ENCODE measurements around the gene GPC3.
A peak's percentile ranks its signal among the peaks of the same experiment; 100 is the strongest.

The GPC3 gene

DNA sequence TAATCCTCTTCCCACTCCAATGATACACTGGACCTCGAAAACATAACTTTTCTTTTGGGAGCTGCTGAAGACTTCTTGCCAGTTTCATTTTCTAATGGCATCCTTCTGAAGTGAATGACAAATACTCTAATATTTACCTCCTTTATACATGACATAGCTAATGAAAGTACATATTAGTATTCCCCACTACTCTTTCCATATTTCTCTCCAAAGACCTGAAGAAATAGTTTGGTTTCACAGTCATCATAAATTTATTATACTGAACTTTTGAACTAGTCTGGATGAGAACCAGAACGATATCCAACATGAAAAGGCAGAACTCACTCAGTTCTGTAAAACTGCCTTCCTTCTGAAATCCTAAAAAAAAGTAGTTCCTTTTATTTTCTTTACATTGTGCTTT is 139.1 kb downstream of the GPC3 start:
- no peaks in the 10 kb centered on the region for H3K79me2 ChIP-seq (ENCODE audit: control insufficient read depth, insufficient read depth, low read length)
- H2BK120ac ChIP-seq (ENCODE audit: low read depth, low read length), result no peak overlapping the region
- no peak overlapping the region for H3K4ac ChIP-seq (ENCODE audit: low read depth, low read length)
- H3K27me3 ChIP-seq (ENCODE audit: insufficient read depth, low read length, poor library complexity), result no peaks in the 10 kb centered on the region
- H4K8ac ChIP-seq (ENCODE audit: low read depth, low read length), result no peak overlapping the region
- no peaks in the 10 kb centered on the region for H3K36me3 ChIP-seq (ENCODE audit: control insufficient read depth, insufficient read depth, low read length)
- no peak overlapping the region for H2BK15ac ChIP-seq (replicated peaks; ENCODE audit: low read depth)
- H3K56ac ChIP-seq (ENCODE audit: low read length), result no peak overlapping the region
- no peak overlapping the region for H2AK5ac ChIP-seq (ENCODE audit: low read length)
- no CpG with 5 or more reads among the region's 2 CpGs for WGBS (ENCODE audit: extremely low coverage, insufficient coverage, low lambda C conversion rate)
- DNase-seq, result no peak
- H4K5ac ChIP-seq (ENCODE audit: low read length), result no peak overlapping the region
- H3K4me3 ChIP-seq (ENCODE audit: low read length), result no peak overlapping the region
- no peak overlapping the region for H3K4me2 ChIP-seq (ENCODE audit: low read length)
- no peak overlapping the region for H3K23ac ChIP-seq (ENCODE audit: low read length)
- H3K79me1 ChIP-seq (ENCODE audit: low read length), result no peaks in the 10 kb centered on the region
- H3K9ac ChIP-seq (ENCODE audit: low read length), result no peak overlapping the region
- no peak overlapping the region for H3K18ac ChIP-seq (ENCODE audit: low read length)
- no peak overlapping the region for H2BK5ac ChIP-seq (ENCODE audit: low read length)
- no peaks in the 10 kb centered on the region for H3K4me1 ChIP-seq (ENCODE audit: control insufficient read depth, low read depth, low read length)
- no peak overlapping the region for H3K27ac ChIP-seq (ENCODE audit: low read depth, low read length)

DNA sequence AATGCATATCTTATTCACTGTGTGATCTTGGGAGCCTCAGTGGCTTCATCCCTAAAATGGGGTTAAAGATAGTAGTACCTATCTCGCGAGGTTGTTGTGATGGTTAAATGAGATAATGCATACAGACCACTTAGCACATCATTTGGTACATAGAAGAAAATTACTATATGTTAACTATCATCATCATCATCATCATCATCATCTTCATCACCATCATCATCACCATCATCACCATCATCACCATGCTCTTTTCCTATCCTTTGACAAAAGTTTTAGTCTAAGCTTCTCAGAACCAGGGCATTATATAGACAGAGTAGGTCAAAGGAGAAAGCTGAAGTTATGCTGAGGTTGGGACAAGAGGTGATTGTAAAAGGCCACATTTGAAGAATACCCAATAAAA is 145.0 kb downstream of the GPC3 start:
- H4K5ac ChIP-seq (ENCODE audit: low read length), result no peak overlapping the region
- H3K23ac ChIP-seq (ENCODE audit: low read length), result no peak overlapping the region
- H3K36me3 ChIP-seq (ENCODE audit: control insufficient read depth, insufficient read depth, low read length), result no peaks in the 10 kb centered on the region
- no CpG with 5 or more reads among the region's 2 CpGs for WGBS (ENCODE audit: extremely low coverage, insufficient coverage, low lambda C conversion rate)
- H3K4ac ChIP-seq (ENCODE audit: low read depth, low read length), result no peak overlapping the region
- H2BK5ac ChIP-seq (ENCODE audit: low read length), result no peak overlapping the region
- no peak overlapping the region for H2AK5ac ChIP-seq (ENCODE audit: low read length)
- H4K8ac ChIP-seq (ENCODE audit: low read depth, low read length), result no peak overlapping the region
- H3K56ac ChIP-seq (ENCODE audit: low read length), result no peak overlapping the region
- no peak overlapping the region for H3K18ac ChIP-seq (ENCODE audit: low read length)
- H3K9ac ChIP-seq (ENCODE audit: low read length), result no peak overlapping the region
- H2BK120ac ChIP-seq (ENCODE audit: low read depth, low read length), result no peak overlapping the region
- no peak overlapping the region for H3K27ac ChIP-seq (ENCODE audit: low read depth, low read length)
- no peaks in the 10 kb centered on the region for H3K79me2 ChIP-seq (ENCODE audit: control insufficient read depth, insufficient read depth, low read length)
- H3K4me3 ChIP-seq (ENCODE audit: low read length), result no peak overlapping the region
- no peaks in the 10 kb centered on the region for H3K4me1 ChIP-seq (ENCODE audit: control insufficient read depth, low read depth, low read length)
- H3K27me3 ChIP-seq (ENCODE audit: insufficient read depth, low read length, poor library complexity), result no peaks in the 10 kb centered on the region
- H2BK15ac ChIP-seq (replicated peaks; ENCODE audit: low read depth), result no peak overlapping the region
- no peak for DNase-seq
- H3K79me1 ChIP-seq (ENCODE audit: low read length), result no peaks in the 10 kb centered on the region
- H3K4me2 ChIP-seq (ENCODE audit: low read length), result no peak overlapping the region

DNA sequence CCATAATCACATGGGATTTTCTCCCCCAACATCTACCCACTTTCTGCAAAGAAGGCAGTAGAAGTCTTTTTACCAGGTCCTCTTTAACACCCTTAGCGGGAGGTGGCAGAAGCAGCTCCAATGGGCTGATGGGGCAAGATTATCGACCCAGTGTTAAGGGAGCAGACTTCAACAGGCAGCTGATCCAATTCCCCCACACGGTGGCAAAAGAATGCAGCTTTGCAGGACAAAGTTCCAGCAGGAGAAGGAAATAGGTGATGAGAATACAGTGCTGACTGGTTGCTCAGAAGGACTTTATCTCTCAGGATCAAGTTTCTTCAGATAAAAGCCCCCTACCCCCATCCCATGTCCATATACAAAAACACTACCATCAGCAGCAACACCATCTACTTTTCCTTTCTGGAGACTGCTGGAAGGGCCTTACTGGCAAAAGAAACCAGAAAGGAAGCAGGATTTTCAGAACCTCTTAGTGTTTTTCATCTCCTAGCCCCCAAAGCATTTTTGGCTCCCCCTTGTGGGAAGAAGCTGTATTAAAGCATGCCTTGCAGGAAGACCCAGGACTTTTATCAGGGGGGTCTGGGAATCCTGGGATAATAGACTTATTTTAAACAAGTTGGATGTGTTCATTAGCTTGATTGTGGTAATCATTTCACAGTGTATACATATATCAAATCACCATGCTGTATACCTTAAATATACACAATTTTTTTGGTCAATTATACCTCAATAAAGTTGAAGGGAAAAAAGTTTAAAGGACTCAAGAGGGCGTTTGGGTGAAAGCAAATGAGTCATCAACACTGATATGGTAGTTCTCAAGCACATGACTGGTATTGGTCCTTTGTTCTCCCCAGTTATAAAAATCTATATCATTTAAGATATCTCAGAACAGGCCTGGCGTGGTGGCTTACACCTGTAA is 146.4 kb downstream of the GPC3 start:
- no CpG with 5 or more reads among the region's 5 CpGs for WGBS (ENCODE audit: extremely low coverage, insufficient coverage, low lambda C conversion rate)

GRCh38 chrX:133837091-133837490 is 148.3 kb downstream of the GPC3 start:
- Histone ChIP-seq H3K18ac (ENCODE audit: low read length) (peak overlapping the region; percentile 39), H3K56ac (ENCODE audit: low read length) (no peak overlapping the region), H3K27ac (ENCODE audit: low read depth, low read length) (no peak overlapping the region), H4K5ac (ENCODE audit: low read length) (no peak overlapping the region), H3K9ac (ENCODE audit: low read length) (no peak overlapping the region), H3K79me2 (ENCODE audit: control insufficient read depth, insufficient read depth, low read length) (no peaks in the 10 kb centered on the region), H3K4me1 (ENCODE audit: control insufficient read depth, low read depth, low read length) (no peaks in the 10 kb centered on the region), H3K4me3 (ENCODE audit: low read length) (no peak overlapping the region), H3K36me3 (ENCODE audit: control insufficient read depth, insufficient read depth, low read length) (no peaks in the 10 kb centered on the region), H2BK120ac (ENCODE audit: low read depth, low read length) (no peak overlapping the region), H4K8ac (ENCODE audit: low read depth, low read length) (no peak overlapping the region), H3K27me3 (ENCODE audit: insufficient read depth, low read length, poor library complexity) (no peaks in the 10 kb centered on the region), H3K4me2 (ENCODE audit: low read length) (no peak overlapping the region), H3K23ac (ENCODE audit: low read length) (no peak overlapping the region), H3K79me1 (ENCODE audit: low read length) (no peaks in the 10 kb centered on the region), H2BK5ac (ENCODE audit: low read length) (no peak overlapping the region), H3K4ac (ENCODE audit: low read depth, low read length) (no peak overlapping the region), H2AK5ac (ENCODE audit: low read length) (no peak overlapping the region), H2BK15ac (replicated peaks; ENCODE audit: low read depth) (no peak overlapping the region)
- DNase-seq, result no peak
- WGBS (ENCODE audit: extremely low coverage, insufficient coverage, low lambda C conversion rate), result no CpG with 5 or more reads among the region's 2 CpGs

More for the DNA sequence above, 146.4 kb downstream of the GPC3 start:
- Histone ChIP-seq H3K4ac (ENCODE audit: low read depth, low read length) (no peak overlapping the region), H3K27ac (ENCODE audit: low read depth, low read length) (no peak overlapping the region), H3K4me3 (ENCODE audit: low read length) (no peak overlapping the region), H3K79me1 (ENCODE audit: low read length) (no peaks in the 10 kb centered on the region), H3K56ac (ENCODE audit: low read length) (no peak overlapping the region), H3K9ac (ENCODE audit: low read length) (no peak overlapping the region), H3K4me1 (ENCODE audit: control insufficient read depth, low read depth, low read length) (no peaks in the 10 kb centered on the region), H2AK5ac (ENCODE audit: low read length) (no peak overlapping the region), H3K23ac (ENCODE audit: low read length) (no peak overlapping the region), H3K18ac (ENCODE audit: low read length) (no peak overlapping the region), H2BK15ac (replicated peaks; ENCODE audit: low read depth) (no peak overlapping the region), H3K36me3 (ENCODE audit: control insufficient read depth, insufficient read depth, low read length) (no peaks in the 10 kb centered on the region), H3K79me2 (ENCODE audit: control insufficient read depth, insufficient read depth, low read length) (no peaks in the 10 kb centered on the region), H3K4me2 (ENCODE audit: low read length) (no peak overlapping the region), H2BK120ac (ENCODE audit: low read depth, low read length) (no peak overlapping the region), H2BK5ac (ENCODE audit: low read length) (no peak overlapping the region), H4K8ac (ENCODE audit: low read depth, low read length) (no peak overlapping the region), H4K5ac (ENCODE audit: low read length) (no peak overlapping the region), H3K27me3 (ENCODE audit: insufficient read depth, low read length, poor library complexity) (no peaks in the 10 kb centered on the region)
- peak; percentile 93 for DNase-seq

DNA sequence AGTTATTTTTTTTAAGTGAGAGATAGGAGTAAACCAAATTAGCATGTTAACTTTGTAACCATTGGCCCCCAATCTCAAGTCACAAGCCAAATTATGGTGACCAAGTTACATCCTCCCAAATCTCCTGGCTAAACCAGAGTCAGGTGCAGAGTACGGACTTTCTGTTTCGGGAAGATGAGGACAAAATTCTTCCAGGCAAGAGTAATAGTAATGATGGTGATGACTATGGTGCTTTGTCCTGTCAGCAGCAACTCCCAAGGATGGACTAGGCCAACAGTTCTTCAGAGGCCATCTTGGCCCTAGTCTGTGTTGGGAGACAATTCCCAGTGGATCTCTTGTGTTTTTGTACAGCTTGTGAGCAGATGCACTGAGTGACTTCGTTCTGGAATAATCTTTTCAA is 148.8 kb downstream of the GPC3 start:
- no peak overlapping the region for H4K5ac ChIP-seq (ENCODE audit: low read length)
- no peaks in the 10 kb centered on the region for H3K4me1 ChIP-seq (ENCODE audit: control insufficient read depth, low read depth, low read length)
- H3K4ac ChIP-seq (ENCODE audit: low read depth, low read length), result no peak overlapping the region
- H2BK5ac ChIP-seq (ENCODE audit: low read length), result no peak overlapping the region
- H2BK120ac ChIP-seq (ENCODE audit: low read depth, low read length), result no peak overlapping the region
- no peak overlapping the region for H3K27ac ChIP-seq (ENCODE audit: low read depth, low read length)
- H4K8ac ChIP-seq (ENCODE audit: low read depth, low read length), result no peak overlapping the region
- H3K79me2 ChIP-seq (ENCODE audit: control insufficient read depth, insufficient read depth, low read length), result no peaks in the 10 kb centered on the region
- H3K9ac ChIP-seq (ENCODE audit: low read length), result no peak overlapping the region
- no peak overlapping the region for H3K23ac ChIP-seq (ENCODE audit: low read length)
- no peak overlapping the region for H3K4me3 ChIP-seq (ENCODE audit: low read length)
- H2AK5ac ChIP-seq (ENCODE audit: low read length), result no peak overlapping the region
- WGBS (ENCODE audit: extremely low coverage, insufficient coverage, low lambda C conversion rate), result no CpG with 5 or more reads among the region's 3 CpGs
- no peak overlapping the region for H3K56ac ChIP-seq (ENCODE audit: low read length)
- no peaks in the 10 kb centered on the region for H3K27me3 ChIP-seq (ENCODE audit: insufficient read depth, low read length, poor library complexity)
- no peak overlapping the region for H2BK15ac ChIP-seq (replicated peaks; ENCODE audit: low read depth)
- no peak for DNase-seq
- H3K79me1 ChIP-seq (ENCODE audit: low read length), result no peaks in the 10 kb centered on the region
- no peaks in the 10 kb centered on the region for H3K36me3 ChIP-seq (ENCODE audit: control insufficient read depth, insufficient read depth, low read length)
- no peak overlapping the region for H3K18ac ChIP-seq (ENCODE audit: low read length)
- no peak overlapping the region for H3K4me2 ChIP-seq (ENCODE audit: low read length)

DNA sequence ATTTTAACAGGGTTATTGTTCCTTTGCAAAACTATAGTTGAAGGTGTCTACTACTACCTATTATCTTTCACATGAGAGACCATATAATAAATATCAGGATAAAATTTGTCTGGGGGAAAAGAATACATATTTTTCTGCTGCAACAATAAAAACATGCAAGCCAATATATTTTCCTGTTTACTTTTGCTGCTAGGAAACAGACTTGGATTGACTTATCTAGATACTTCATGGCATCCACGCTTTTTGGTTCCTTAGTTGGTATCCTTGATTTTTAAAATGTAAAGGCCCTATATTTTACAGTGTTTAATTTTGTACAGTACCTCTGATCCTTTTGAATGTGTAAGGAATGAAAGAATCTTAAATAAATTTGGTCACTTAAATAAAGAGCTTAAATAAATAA is 150.6 kb downstream of the GPC3 start:
- Histone ChIP-seq H3K4ac (ENCODE audit: low read depth, low read length) (no peak overlapping the region), H3K56ac (ENCODE audit: low read length) (no peak overlapping the region), H2AK5ac (ENCODE audit: low read length) (no peak overlapping the region), H2BK15ac (replicated peaks; ENCODE audit: low read depth) (no peak overlapping the region), H3K36me3 (ENCODE audit: control insufficient read depth, insufficient read depth, low read length) (no peaks in the 10 kb centered on the region), H2BK5ac (ENCODE audit: low read length) (no peak overlapping the region), H3K9ac (ENCODE audit: low read length) (no peak overlapping the region), H2BK120ac (ENCODE audit: low read depth, low read length) (no peak overlapping the region), H3K79me2 (ENCODE audit: control insufficient read depth, insufficient read depth, low read length) (no peaks in the 10 kb centered on the region), H4K5ac (ENCODE audit: low read length) (no peak overlapping the region), H3K18ac (ENCODE audit: low read length) (no peak overlapping the region), H4K8ac (ENCODE audit: low read depth, low read length) (no peak overlapping the region), H3K27ac (ENCODE audit: low read depth, low read length) (no peak overlapping the region), H3K4me1 (ENCODE audit: control insufficient read depth, low read depth, low read length) (no peaks in the 10 kb centered on the region), H3K27me3 (ENCODE audit: insufficient read depth, low read length, poor library complexity) (no peaks in the 10 kb centered on the region), H3K79me1 (ENCODE audit: low read length) (no peaks in the 10 kb centered on the region), H3K4me2 (ENCODE audit: low read length) (no peak overlapping the region), H3K23ac (ENCODE audit: low read length) (no peak overlapping the region), H3K4me3 (ENCODE audit: low read length) (no peak overlapping the region)
- WGBS (ENCODE audit: extremely low coverage, insufficient coverage, low lambda C conversion rate), result no CpG with 5 or more reads among the region's 1 CpG
- no peak for DNase-seq

Data from mesendoderm (in vitro differentiated cells).